Suprapubic skin (tissue), 3 donors: ENCODE results near the gene IGSF9.

Source experiments
- POLR2AphosphoS5 ChIP-seq, 3 donors: sonication (generic); formaldehyde crosslinking; IDR thresholded peaks; one replicate each; pipeline ENCODE4 v1.6.1; 2017; ENCODE audit warnings: antibody characterized with exemption in 3 of 3
- TF ChIP-seq, protein P1 (sequence below), 2 donors: fragments of 200-600 bp in 1 of 2; fragments of 450-650 bp in 1 of 2; sonication (generic) in 1 of 2; IDR thresholded peaks; one replicate each; pipeline ENCODE4 v1.5.1; 2016 to 2019; ENCODE audit warnings: antibody characterized with exemption in 2 of 2, mild to moderate bottlenecking in 1 of 2, moderate library complexity in 1 of 2

GRCh38 chr1:159930216-159930615 is 15.2 kb downstream of the IGSF9 start:
- TF ChIP-seq, protein P1, sequence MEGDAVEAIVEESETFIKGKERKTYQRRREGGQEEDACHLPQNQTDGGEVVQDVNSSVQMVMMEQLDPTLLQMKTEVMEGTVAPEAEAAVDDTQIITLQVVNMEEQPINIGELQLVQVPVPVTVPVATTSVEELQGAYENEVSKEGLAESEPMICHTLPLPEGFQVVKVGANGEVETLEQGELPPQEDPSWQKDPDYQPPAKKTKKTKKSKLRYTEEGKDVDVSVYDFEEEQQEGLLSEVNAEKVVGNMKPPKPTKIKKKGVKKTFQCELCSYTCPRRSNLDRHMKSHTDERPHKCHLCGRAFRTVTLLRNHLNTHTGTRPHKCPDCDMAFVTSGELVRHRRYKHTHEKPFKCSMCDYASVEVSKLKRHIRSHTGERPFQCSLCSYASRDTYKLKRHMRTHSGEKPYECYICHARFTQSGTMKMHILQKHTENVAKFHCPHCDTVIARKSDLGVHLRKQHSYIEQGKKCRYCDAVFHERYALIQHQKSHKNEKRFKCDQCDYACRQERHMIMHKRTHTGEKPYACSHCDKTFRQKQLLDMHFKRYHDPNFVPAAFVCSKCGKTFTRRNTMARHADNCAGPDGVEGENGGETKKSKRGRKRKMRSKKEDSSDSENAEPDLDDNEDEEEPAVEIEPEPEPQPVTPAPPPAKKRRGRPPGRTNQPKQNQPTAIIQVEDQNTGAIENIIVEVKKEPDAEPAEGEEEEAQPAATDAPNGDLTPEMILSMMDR (IDR thresholded peaks at IDR 0.05): no peak
- TF ChIP-seq POLR2AphosphoS5 (IDR thresholded peaks at IDR 0.05): no peak
